Trophoblast cell (in vitro differentiated cells and primary cell): ENCODE measurements around the gene MADCAM1.
"Not testable (repeated sequence)": the region's sequence is repeated elsewhere in the genome, so short reads cannot be mapped to it uniquely, and the experiment has no call there.

Source experiments
- DNase-seq, 2 donors: peaks; one replicate each; pipeline ENCODE4 v3.0.0-alpha.2; 2016
- H2AFZ ChIP-seq: 2 replicates; pipeline ENCODE4 v1.6.1; 2013; ENCODE audit warnings: low read length, moderate library complexity, mild to moderate bottlenecking; ENCODE audit not compliant: insufficient read depth, poor library complexity
- H2AK5ac ChIP-seq: 2 replicates; pipeline ENCODE4 v1.6.1; 2013; ENCODE audit warnings: mild to moderate bottlenecking, low read length
- H2BK120ac ChIP-seq: 2 replicates; pipeline ENCODE4 v1.6.1; 2013; ENCODE audit warnings: low read length, mild to moderate bottlenecking, moderate library complexity; ENCODE audit not compliant: insufficient read depth, poor library complexity
- H2BK12ac ChIP-seq: 2 replicates; pipeline ENCODE4 v1.6.1; 2013; ENCODE audit warnings: mild to moderate bottlenecking, low read length, moderate library complexity
- H2BK5ac ChIP-seq: 2 replicates; pipeline ENCODE4 v1.6.1; 2013; ENCODE audit warnings: low read length, low read depth, moderate library complexity, mild to moderate bottlenecking; ENCODE audit not compliant: poor library complexity
- H3K14ac ChIP-seq: 2 replicates; pipeline ENCODE4 v1.6.1; 2013; ENCODE audit warnings: mild to moderate bottlenecking, low read length
- H3K18ac ChIP-seq: 2 replicates; pipeline ENCODE4 v1.6.1; 2013; ENCODE audit warnings: mild to moderate bottlenecking, low read length
- H3K23ac ChIP-seq: 2 replicates; pipeline ENCODE4 v1.6.1; 2013; ENCODE audit warnings: low read length
- H3K27ac ChIP-seq: 2 replicates; pipeline ENCODE4 v1.5.1; 2013; ENCODE audit warnings: low read depth, mild to moderate bottlenecking, inconsistent platforms, low read length, moderate library complexity
- H3K27me3 ChIP-seq: 2 replicates; pipeline ENCODE4 v1.6.1; 2013; ENCODE audit warnings: inconsistent platforms, mild to moderate bottlenecking, low read length, moderate library complexity; ENCODE audit not compliant: insufficient read depth
- H3K36me3 ChIP-seq, 2 experiments: 1 replicate in 1 of 2; 2 replicates in 1 of 2; pipeline ENCODE4 v1.6.1; 2013; ENCODE audit warnings: low read length in 2 of 2, mild to moderate bottlenecking in 2 of 2, moderate library complexity in 1 of 2; ENCODE audit not compliant: insufficient read depth in 2 of 2, control insufficient read depth in 1 of 2
- H3K4ac ChIP-seq: 2 replicates; pipeline ENCODE4 v1.6.1; 2013; ENCODE audit warnings: low read depth, mild to moderate bottlenecking, low read length, moderate library complexity
- H3K4me1 ChIP-seq, 2 experiments: 1 replicate in 1 of 2; 2 replicates in 1 of 2; pipeline ENCODE4 v1.6.1; 2013; ENCODE audit warnings: low read length in 2 of 2, mild to moderate bottlenecking in 2 of 2, moderate library complexity in 1 of 2; ENCODE audit not compliant: insufficient read depth in 2 of 2, control insufficient read depth in 1 of 2
- H3K4me2 ChIP-seq: 2 replicates; pipeline ENCODE4 v1.6.1; 2013; ENCODE audit warnings: inconsistent platforms, mild to moderate bottlenecking, low read length, moderate library complexity
- H3K4me3 ChIP-seq: 2 replicates; pipeline ENCODE4 v1.5.1; 2013; ENCODE audit warnings: mild to moderate bottlenecking, low read depth, low read length, inconsistent platforms
- H3K79me1 ChIP-seq: one replicate; pipeline ENCODE4 v1.6.1; 2013; ENCODE audit warnings: low read length
- H3K79me2 ChIP-seq: 2 replicates; pipeline ENCODE4 v1.6.1; 2013; ENCODE audit warnings: low read length, mild to moderate bottlenecking; ENCODE audit not compliant: control insufficient read depth, insufficient read depth, poor library complexity
- H3K9ac ChIP-seq: 2 replicates; pipeline ENCODE4 v1.6.1; 2013; ENCODE audit warnings: mild to moderate bottlenecking, low read length
- H3K9me3 ChIP-seq: 2 replicates; pipeline ENCODE4 v1.6.1; 2013; ENCODE audit warnings: low read depth, mild to moderate bottlenecking, control low read depth, inconsistent platforms, low read length; ENCODE audit not compliant: insufficient read depth
- H4K12ac ChIP-seq: 2 replicates; pipeline ENCODE4 v1.6.1; 2013; ENCODE audit warnings: low read depth, mild to moderate bottlenecking, low read length, moderate library complexity
- H4K8ac ChIP-seq: 2 replicates; pipeline ENCODE4 v1.6.1; 2013; ENCODE audit warnings: low read depth, mild to moderate bottlenecking, low read length, moderate library complexity
- H4K91ac ChIP-seq: one replicate; pipeline ENCODE4 v1.6.1; 2013; ENCODE audit warnings: low read depth, mild to moderate bottlenecking, low read length, moderate library complexity
- WGBS: extraction: QIAGEN DNeasy Blood & Tissue Kit; methylation state at CpG from one replicate; pipeline ENCODE4 v1.1.7; 2013; ENCODE audit warnings: missing lambda C conversion rate; ENCODE audit not compliant: insufficient read length, insufficient coverage; ENCODE audit errors: extremely low coverage; 5-methylcytosine and 5-hydroxymethylcytosine counted together

The MADCAM1 gene

GRCh38 chr19:480016-480855 is 16.1 kb upstream of the MADCAM1 start:
- no peak overlapping the region for H3K23ac ChIP-seq
- H3K18ac ChIP-seq: no peak overlapping the region
- no peak overlapping the region for H3K4ac ChIP-seq
- no peak overlapping the region for H2BK5ac ChIP-seq
- H3K79me1 ChIP-seq: no peaks in the 10 kb centered on the region
- peaks cover 7% of the 10 kb centered on the region for H3K9me3 ChIP-seq
- no peaks in the 10 kb centered on the region for H3K79me2 ChIP-seq
- WGBS: 97% methylated on average over 7 of the region's 36 CpGs
- no peak overlapping the region for H2AK5ac ChIP-seq
- no peak overlapping the region for H3K4me3 ChIP-seq
- DNase-seq: peak in 1 of 2 donors; percentile 48
- no peak overlapping the region for H3K4me2 ChIP-seq
- H3K36me3 ChIP-seq: no peaks in the 10 kb centered on the region
- H4K12ac ChIP-seq: no peak overlapping the region
- no peaks in the 10 kb centered on the region for H3K27me3 ChIP-seq
- H2BK120ac ChIP-seq: no peak overlapping the region
- H4K91ac ChIP-seq: no peak overlapping the region
- no peak overlapping the region for H3K9ac ChIP-seq
- no peak overlapping the region for H2AFZ ChIP-seq
- no peak overlapping the region for H4K8ac ChIP-seq
- no peaks in the 10 kb centered on the region for H3K4me1 ChIP-seq
- no peak overlapping the region for H2BK12ac ChIP-seq
- H3K27ac ChIP-seq: no peak overlapping the region
- H3K14ac ChIP-seq: no peak overlapping the region

- not testable (repeated sequence) for H4K8ac ChIP-seq, H3K4ac ChIP-seq, H4K91ac ChIP-seq, H2AFZ ChIP-seq, H2AK5ac ChIP-seq, H3K79me2 ChIP-seq, H3K36me3 ChIP-seq, H2BK12ac ChIP-seq, H3K18ac ChIP-seq, H3K9me3 ChIP-seq, H3K4me1 ChIP-seq, H3K4me2 ChIP-seq, H3K14ac ChIP-seq, H3K27ac ChIP-seq, H3K79me1 ChIP-seq, H2BK120ac ChIP-seq, H4K12ac ChIP-seq, H3K4me3 ChIP-seq, H2BK5ac ChIP-seq, H3K27me3 ChIP-seq, H3K23ac ChIP-seq, H3K9ac ChIP-seq, DNase-seq
- WGBS: 100% methylated on average over 3 of the region's 3 CpGs
These were observed 15.2 kb upstream of the MADCAM1 start for GRCh38 chr19:481100-481499.

GRCh38 chr19:482186-483041 is 13.9 kb upstream of the MADCAM1 start:
- Histone ChIP-seq H3K14ac (no peak overlapping the region), H3K18ac (no peak overlapping the region), H3K4me2 (no peak overlapping the region), H2BK5ac (no peak overlapping the region), H3K79me1 (peaks cover 9% of the 10 kb centered on the region), H3K27ac (no peak overlapping the region), H4K8ac (no peak overlapping the region), H3K4me1 (peaks cover 12 to 13% of the 10 kb centered on the region in 2 experiments), H3K27me3 (no peaks in the 10 kb centered on the region), H3K4ac (no peak overlapping the region), H3K4me3 (no peak overlapping the region), H4K12ac (no peak overlapping the region), H3K36me3 (no peaks in the 10 kb centered on the region), H4K91ac (no peak overlapping the region), H2BK120ac (no peak overlapping the region), H3K9ac (no peak overlapping the region), H2AFZ (no peak overlapping the region), H3K9me3 (peaks cover 7% of the 10 kb centered on the region), H2AK5ac (no peak overlapping the region), H3K23ac (no peak overlapping the region), H3K79me2 (no peaks in the 10 kb centered on the region), H2BK12ac (no peak overlapping the region)
- no peak for DNase-seq
- no CpG with 5 or more reads among the region's 20 CpGs for WGBS

- no peak overlapping the region for H3K23ac ChIP-seq
- no peak overlapping the region for H3K4me2 ChIP-seq
- H3K4me1 ChIP-seq: peaks cover 14 to 18% of the 10 kb centered on the region in 2 experiments
- H2BK120ac ChIP-seq: no peak overlapping the region
- no peak overlapping the region for H4K91ac ChIP-seq
- H3K27ac ChIP-seq: no peak overlapping the region
- no peak overlapping the region for H3K14ac ChIP-seq
- no peak overlapping the region for H3K18ac ChIP-seq
- H2AK5ac ChIP-seq: no peak overlapping the region
- no peak overlapping the region for H2AFZ ChIP-seq
- H3K36me3 ChIP-seq: no peaks in the 10 kb centered on the region
- no CpG with 5 or more reads among the region's 21 CpGs for WGBS
- no peak for DNase-seq
- no peaks in the 10 kb centered on the region for H3K27me3 ChIP-seq
- no peak overlapping the region for H4K8ac ChIP-seq
- H3K9ac ChIP-seq: no peak overlapping the region
- H2BK12ac ChIP-seq: no peak overlapping the region
- H3K9me3 ChIP-seq: peaks cover 6% of the 10 kb centered on the region
- no peak overlapping the region for H3K4ac ChIP-seq
- no peak overlapping the region for H3K4me3 ChIP-seq
- H3K79me2 ChIP-seq: peaks cover 1% of the 10 kb centered on the region
- no peak overlapping the region for H2BK5ac ChIP-seq
- H4K12ac ChIP-seq: no peak overlapping the region
- peaks cover 14% of the 10 kb centered on the region for H3K79me1 ChIP-seq
These were observed 12.8 kb upstream of the MADCAM1 start for GRCh38 chr19:483332-484072.
